B cell (primary cell): ENCODE data around the gene GCN1. TPM values are rescaled to one million over a fixed set of nuclear protein-coding genes. Genes with fewer than 3 reads are reported as not detected.

Experiments
- ATAC-seq: fragments of 200-7000 bp; cut with Tn5 transposase; one replicate; pipeline ENCODE4 v1.10.0; 2021; ENCODE audit warnings: low read depth, mild to moderate bottlenecking, moderate number of reproducible peaks, moderate library complexity
- CTCF ChIA-PET: fragments of 350-600 bp; sonication (Branson Sonifier 250); formaldehyde crosslinking; loops from one replicate; lab custom pipeline; 2021; ENCODE audit warnings: antibody characterized with exemption, inconsistent platforms; lab: Charles Lee
- POLR2A ChIA-PET: fragments of 350-600 bp; sonication (Branson Sonifier 250); formaldehyde crosslinking; loops from one replicate; lab custom pipeline; 2021; ENCODE audit warnings: antibody characterized with exemption; lab: Charles Lee
- DNase-seq: peaks from one replicate; pipeline ENCODE4 v3.0.0; 2013
- H2AFZ ChIP-seq: 2 replicates; pipeline ENCODE4 v1.6.1; 2012; ENCODE audit warnings: mild to moderate bottlenecking, low read depth, low read length; ENCODE audit not compliant: insufficient read depth, poor library complexity, severe bottlenecking
- H3K27ac ChIP-seq, 2 donors: 1 replicate in 1 of 2; 2 replicates in 1 of 2; pipeline ENCODE4 v1.5.1; 2012 to 2013; ENCODE audit warnings: low read length in 2 of 2, mild to moderate bottlenecking in 2 of 2, moderate library complexity in 1 of 2
- H3K27me3 ChIP-seq, 4 experiments: fragments of 200-600 bp in 1 of 4; sonication (generic) in 1 of 4; replicated peaks in 1 of 4; 1 replicate in 2 of 4; 2 replicates in 2 of 4; pipeline versions ENCODE4 v1.6.1 to v1.7.0; 2013 to 2016; ENCODE audit warnings: low read length in 3 of 4, mild to moderate bottlenecking in 2 of 4, mixed read lengths in 1 of 4, moderate library complexity in 1 of 4; ENCODE audit not compliant: insufficient read depth in 4 of 4, control insufficient read depth in 3 of 4; ENCODE audit errors: control extremely low read depth in 1 of 4
- H3K36me3 ChIP-seq, 2 experiments: replicated peaks in 1 of 2; 1 replicate in 1 of 2; 2 replicates in 1 of 2; pipeline versions ENCODE4 v1.6.1 to v1.7.1; 2013; ENCODE audit warnings: low read length in 1 of 2; ENCODE audit not compliant: insufficient read depth in 2 of 2, control insufficient read depth in 1 of 2; ENCODE audit errors: control extremely low read depth in 1 of 2, extremely low read depth in 1 of 2
- H3K4me1 ChIP-seq, 2 donors: fragments of 200-600 bp in 1 of 2; sonication (generic) in 1 of 2; 1 replicate in 1 of 2; 2 replicates in 1 of 2; pipeline versions ENCODE4 v1.5.1 to v1.6.1; 2013 to 2017; ENCODE audit warnings: low read length in 2 of 2; ENCODE audit not compliant: control insufficient read depth in 2 of 2, insufficient read depth in 2 of 2
- H3K4me2 ChIP-seq: replicated peaks from 2 replicates; pipeline ENCODE3; 2012; ENCODE audit warnings: mild to moderate bottlenecking, low read depth, low read length; ENCODE audit not compliant: poor library complexity, severe bottlenecking
- H3K4me3 ChIP-seq, 5 experiments: fragments of 200-600 bp in 1 of 5; sonication (generic) in 1 of 5; 1 replicate in 3 of 5; 2 replicates in 2 of 5; pipeline versions ENCODE4 v1.5.1 to v1.7.0; 2011 to 2016; ENCODE audit warnings: low read length in 4 of 5, mild to moderate bottlenecking in 4 of 5, low read depth in 2 of 5, control low read depth in 1 of 5, moderate library complexity in 1 of 5; ENCODE audit not compliant: insufficient read depth in 1 of 5; ENCODE audit errors: control extremely low read depth in 1 of 5, extremely low read depth in 1 of 5
- H3K79me2 ChIP-seq: fragments of 200-600 bp; sonication (generic); one replicate; pipeline ENCODE4 v1.6.0; 2016; ENCODE audit warnings: low read length; ENCODE audit not compliant: control insufficient read depth, insufficient read depth
- H3K9ac ChIP-seq: fragments of 200-600 bp; sonication (generic); 2 replicates; pipeline ENCODE4 v1.6.1; 2017; ENCODE audit warnings: mild to moderate bottlenecking, low read length, moderate library complexity
- H3K9me3 ChIP-seq, 3 donors: one replicate each; pipeline versions ENCODE4 v1.6.1 to v1.7.1; 2013; ENCODE audit warnings: low read length in 2 of 3; ENCODE audit not compliant: control insufficient read depth in 2 of 3, insufficient read depth in 1 of 3; ENCODE audit errors: control extremely low read depth in 1 of 3
- H4K20me1 ChIP-seq: 2 replicates; pipeline ENCODE4 v1.6.0; 2012; ENCODE audit warnings: mild to moderate bottlenecking, low read length; ENCODE audit not compliant: insufficient read depth, control insufficient read depth, poor library complexity, severe bottlenecking
- H3K27ac Mint-ChIP-seq: one replicate; pipeline ENCODE4 v1.8.0; 2021; ENCODE audit warnings: mixed read lengths
- H3K27me3 Mint-ChIP-seq: one replicate; pipeline ENCODE4 v1.8.0; 2021; ENCODE audit warnings: mixed read lengths
- H3K4me1 Mint-ChIP-seq: one replicate; pipeline ENCODE4 v1.8.0; 2021; ENCODE audit warnings: mixed read lengths
- H3K4me3 Mint-ChIP-seq: one replicate; pipeline ENCODE4 v1.8.0; 2021; ENCODE audit warnings: mixed read lengths
- H3K9me3 Mint-ChIP-seq: one replicate; pipeline ENCODE4 v1.8.0; 2022; ENCODE audit warnings: mixed read lengths; ENCODE audit not compliant: insufficient read depth
- EZH2 ChIP-seq: IDR thresholded peaks from 2 replicates; pipeline ENCODE4 v1.6.1; 2012; ENCODE audit warnings: borderline replicate concordance, low read depth, mild to moderate bottlenecking, moderate library complexity, low read length; ENCODE audit not compliant: insufficient read depth, poor library complexity, severe bottlenecking
- WGBS: methylation state at CpG from one replicate; pipeline ENCODE4 v1.1.5; 2013; ENCODE audit warnings: missing lambda C conversion rate; ENCODE audit not compliant: insufficient coverage; 5-methylcytosine and 5-hydroxymethylcytosine counted together
- intact Hi-C: fragments of 100-400 bp; cut with micrococcal nuclease; formaldehyde crosslinking; loops from one replicate; pipeline ENCODE4 v1.10.0; 2022
- polyA plus RNA-seq: library from polyadenylated mRNA; depleted of rRNA; stranded (reverse); fragments of >200 nt; gene quantifications from 2 replicates; pipeline ENCODE4 v1.2.3, GENCODE V29; 2012
- total RNA-seq, 2 donors: library from RNA; stranded (reverse); fragments of 120-200 nt in 1 of 2; gene quantifications; 1 replicate in 1 of 2; 2 replicates in 1 of 2; pipeline versions ENCODE4 v1.2.3 to v1.2.4, GENCODE V29; 2013 to 2022
- TF ChIP-seq, protein P1 (sequence below): fragments of 200-600 bp; IDR thresholded peaks from one replicate; pipeline ENCODE4 v1.8.0; 2022; ENCODE audit warnings: antibody characterized with exemption, mild to moderate bottlenecking

Gene GCN1
- total and polyA plus RNA-seq, 2 donors (not counting 1 experiment from before 2014, with no cell fraction given): 41.3 to 127 TPM

DNA sequence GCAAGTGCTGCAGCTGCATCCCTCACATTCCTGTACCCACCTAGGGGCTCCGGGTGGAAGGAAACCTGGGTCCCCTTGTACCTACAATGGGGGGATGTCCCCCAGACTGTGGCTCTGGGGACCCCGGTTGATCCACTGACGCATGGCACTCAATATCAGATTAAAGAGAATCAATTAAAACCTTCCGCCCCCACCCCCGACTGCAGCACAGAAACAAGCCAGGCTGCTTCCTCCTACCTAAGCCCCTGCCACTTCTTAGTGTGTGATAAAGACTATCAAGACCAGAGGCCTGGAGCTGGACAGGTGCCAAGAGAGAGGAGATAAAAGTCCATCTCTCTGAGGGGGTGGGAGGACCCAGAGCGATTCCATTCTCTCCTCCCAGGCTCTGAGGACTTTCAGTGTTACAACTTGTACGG is 34.6 kb upstream of the GCN1 start:
- Histone ChIP-seq H3K4me2 (peak overlapping the region; percentile 48), H4K20me1 (peaks cover 12% of the 10 kb centered on the region), H3K27me3 (peaks cover 0 to 80% (median 41%) of the 10 kb centered on the region in 4 experiments), H3K79me2 (peaks cover 7% of the 10 kb centered on the region), H3K36me3 (no peaks in the 10 kb centered on the region), H3K4me1 (peaks cover 59 to 61% of the 10 kb centered on the region in 2 donors), H3K9me3 (peaks cover 0 to 14% (median 0%) of the 10 kb centered on the region in 3 donors), H2AFZ (no peak overlapping the region), H3K4me3 (no peak overlapping the region), H3K27ac (no peak overlapping the region), H3K9ac (no peak overlapping the region)
- POLR2A ChIA-PET: interaction anchor here (1.1 to 1.9 kb wide), 2 partner anchors 34 to 63 kb away, joined by 3 to 12 read pairs; partner anchors contain the start of genes RNU4-1 and RNU4-2
- Mint-ChIP-seq H3K4me1 (peaks cover 46% of the 10 kb centered on the region), H3K27me3 (peaks cover 37% of the 10 kb centered on the region), H3K4me3 (no peak overlapping the region), H3K9me3 (no peaks in the 10 kb centered on the region), H3K27ac (no peak overlapping the region)
- intact Hi-C loops: no loop called here
- DNase-seq (no peak), ATAC-seq (no peak)
- TF ChIP-seq, protein P1, sequence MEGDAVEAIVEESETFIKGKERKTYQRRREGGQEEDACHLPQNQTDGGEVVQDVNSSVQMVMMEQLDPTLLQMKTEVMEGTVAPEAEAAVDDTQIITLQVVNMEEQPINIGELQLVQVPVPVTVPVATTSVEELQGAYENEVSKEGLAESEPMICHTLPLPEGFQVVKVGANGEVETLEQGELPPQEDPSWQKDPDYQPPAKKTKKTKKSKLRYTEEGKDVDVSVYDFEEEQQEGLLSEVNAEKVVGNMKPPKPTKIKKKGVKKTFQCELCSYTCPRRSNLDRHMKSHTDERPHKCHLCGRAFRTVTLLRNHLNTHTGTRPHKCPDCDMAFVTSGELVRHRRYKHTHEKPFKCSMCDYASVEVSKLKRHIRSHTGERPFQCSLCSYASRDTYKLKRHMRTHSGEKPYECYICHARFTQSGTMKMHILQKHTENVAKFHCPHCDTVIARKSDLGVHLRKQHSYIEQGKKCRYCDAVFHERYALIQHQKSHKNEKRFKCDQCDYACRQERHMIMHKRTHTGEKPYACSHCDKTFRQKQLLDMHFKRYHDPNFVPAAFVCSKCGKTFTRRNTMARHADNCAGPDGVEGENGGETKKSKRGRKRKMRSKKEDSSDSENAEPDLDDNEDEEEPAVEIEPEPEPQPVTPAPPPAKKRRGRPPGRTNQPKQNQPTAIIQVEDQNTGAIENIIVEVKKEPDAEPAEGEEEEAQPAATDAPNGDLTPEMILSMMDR: no peak
- no peak for TF ChIP-seq EZH2
- CTCF ChIA-PET: interaction anchor here (0.8 to 11.5 kb wide), 12 partner anchors 9 to 204 kb away, joined by 3 to 313 read pairs (median 23); partner anchors contain the start of genes PXN, RNU4-1, RNU4-2 and RPLP0
- 73% methylated on average over 4 of the region's 7 CpGs for WGBS
